NCI-H510A (cell line): ENCODE measurements around the gene UNC5C.

Source experiments
- DNase-seq: peaks from one replicate; lab custom pipeline; 2025; lab: John Stamatoyannopoulos, UW

The UNC5C gene

DNA sequence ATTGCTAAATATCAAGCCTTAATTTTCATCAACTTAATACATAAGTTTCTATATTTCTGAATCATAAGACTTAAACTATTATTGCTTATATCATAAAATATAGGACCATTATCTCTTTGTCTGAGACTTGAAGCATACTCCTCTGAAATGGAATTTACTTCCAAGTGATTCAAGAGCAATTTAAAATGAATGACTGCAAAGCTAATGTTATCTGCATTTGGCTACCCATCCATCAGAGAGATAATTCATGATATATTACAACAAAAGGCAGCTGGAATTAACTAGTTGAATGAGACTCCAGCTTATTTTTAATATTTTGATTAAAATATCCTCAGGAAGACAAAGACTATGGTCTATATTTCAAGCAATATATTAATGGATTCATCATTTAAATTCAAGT, 208.6 kb downstream of the UNC5C start:
- DNase-seq = no peak

DNA sequence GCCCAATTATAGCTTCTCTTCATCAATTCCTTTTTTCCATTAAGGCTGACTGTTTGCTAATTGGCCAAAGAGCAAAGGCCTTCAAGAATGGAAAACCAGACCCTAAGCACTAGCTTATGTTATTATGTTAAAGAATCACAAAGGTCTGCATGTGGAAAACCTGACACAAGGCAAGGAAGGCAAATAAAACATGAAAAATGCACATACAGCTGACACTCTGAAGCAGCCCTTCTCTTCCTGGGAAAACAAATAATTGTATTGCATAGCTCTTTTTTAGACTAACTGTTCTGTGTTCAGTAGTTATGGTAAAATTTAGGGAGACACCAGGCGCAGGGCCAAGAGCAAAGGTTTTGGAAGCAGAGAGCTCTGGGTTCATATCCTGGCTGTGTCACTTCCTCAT, 223.1 kb downstream of the UNC5C start:
- no peak for DNase-seq

DNA sequence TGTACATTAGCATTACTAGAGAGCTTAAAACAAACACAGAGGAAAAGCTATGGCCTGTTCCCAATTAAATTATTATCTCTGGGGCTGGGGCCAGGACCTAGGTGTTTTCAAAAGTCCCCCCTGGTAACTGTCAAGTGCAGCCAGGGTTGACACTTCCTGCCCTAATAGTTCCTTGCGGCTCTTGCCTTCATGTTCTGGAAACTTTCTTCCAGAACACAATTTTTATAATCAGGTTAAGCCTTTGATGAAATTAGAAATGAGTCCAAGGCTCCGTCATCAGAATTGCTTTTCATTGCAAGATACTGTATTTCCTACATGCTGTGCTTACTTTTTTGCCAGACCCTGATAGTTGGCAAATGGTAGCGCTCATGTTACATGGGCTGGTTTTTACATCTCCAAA, 229.6 kb downstream of the UNC5C start:
- DNase-seq = no peak

DNA sequence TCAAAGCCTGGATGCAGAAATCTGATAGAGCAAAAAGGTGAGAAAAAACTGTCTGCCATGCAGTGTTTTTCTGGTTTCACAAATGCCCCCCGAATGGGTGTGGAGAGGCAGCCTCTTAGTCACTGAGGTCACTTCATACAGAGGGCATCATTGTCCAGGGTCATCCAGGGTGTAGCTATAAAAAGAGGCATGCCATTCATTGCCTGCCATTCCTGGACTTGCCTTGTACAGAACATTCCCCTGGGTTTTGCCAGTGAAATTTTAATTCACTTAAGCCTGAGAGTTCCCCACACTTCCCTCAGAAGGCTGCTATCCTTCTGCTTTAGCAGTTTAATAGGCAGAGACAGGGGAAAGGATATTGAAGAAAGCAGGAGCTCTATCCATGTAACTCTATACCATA, 230.3 kb downstream of the UNC5C start:
- no peak for DNase-seq

DNA sequence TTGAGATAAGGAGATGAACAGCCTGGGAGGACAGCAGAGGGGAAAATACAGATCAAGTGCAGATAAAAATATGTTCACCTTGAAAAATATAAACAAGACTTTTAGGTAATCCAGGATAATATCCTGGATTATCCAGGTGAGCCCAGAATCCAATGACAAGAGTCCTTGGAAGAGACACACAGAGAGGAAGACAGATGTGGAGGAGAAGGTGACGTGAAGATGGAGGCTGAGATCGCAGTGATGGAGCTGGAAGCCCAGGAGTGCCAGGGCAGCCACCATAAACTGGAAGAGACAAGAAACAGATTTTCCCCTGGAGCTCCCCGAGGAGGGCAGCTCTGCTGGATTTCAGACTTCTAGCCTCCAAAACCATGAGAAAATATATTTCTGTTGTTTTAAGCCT, 230.7 kb downstream of the UNC5C start:
- DNase-seq = no peak

DNA sequence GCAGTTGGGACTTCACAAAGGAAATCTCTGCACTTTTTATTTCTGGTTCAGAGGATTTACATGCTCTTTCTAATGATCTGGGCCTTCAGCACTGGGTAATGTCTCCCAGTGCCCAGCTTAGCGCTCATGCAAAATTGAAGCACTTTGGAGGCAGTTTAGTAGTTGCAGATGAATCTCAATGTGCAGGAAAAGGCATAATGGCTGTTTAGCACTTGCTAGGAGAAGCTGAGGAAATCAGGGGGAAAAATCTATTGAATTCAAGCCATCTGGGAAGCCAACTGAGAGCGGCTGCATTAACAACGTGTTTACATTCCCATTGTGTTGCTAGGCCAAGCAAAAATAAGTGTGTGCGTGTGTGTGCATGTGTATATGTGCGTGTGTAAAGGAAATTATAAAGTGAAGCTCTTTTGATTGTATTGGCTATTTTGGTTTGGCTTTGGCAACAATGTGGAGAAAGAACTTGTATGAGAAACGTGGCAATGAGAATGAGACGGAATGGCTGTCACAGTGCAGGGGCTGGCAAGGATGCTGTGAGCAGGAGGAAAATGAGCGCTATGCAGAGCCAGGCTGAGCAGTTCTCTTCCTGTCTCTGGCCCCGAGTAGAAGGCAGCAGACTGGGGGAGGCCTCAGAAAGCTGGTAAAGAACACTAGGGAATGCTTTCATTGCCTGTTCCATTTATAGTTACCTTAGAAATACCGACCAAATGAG, 231.5 kb downstream of the UNC5C start:
- no peak for DNase-seq

DNA sequence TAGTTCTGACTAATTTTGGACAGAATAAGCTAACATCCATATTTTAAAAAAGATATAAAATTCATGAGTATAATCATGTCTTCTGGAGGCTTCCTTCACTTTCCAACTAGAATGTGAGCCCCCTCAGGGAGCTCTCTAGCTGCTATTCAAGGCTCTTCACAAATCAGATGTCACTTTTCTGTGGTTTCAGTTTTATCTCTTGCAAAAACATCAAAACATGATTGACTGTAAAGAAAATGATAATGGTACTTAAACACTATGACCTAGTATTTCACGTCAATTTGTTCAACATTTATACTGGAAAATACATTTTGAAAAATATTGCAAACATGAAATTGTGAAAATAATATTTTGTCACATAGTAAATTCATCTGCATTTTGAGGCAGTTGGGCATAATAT, 234.2 kb downstream of the UNC5C start:
- DNase-seq = no peak

DNA sequence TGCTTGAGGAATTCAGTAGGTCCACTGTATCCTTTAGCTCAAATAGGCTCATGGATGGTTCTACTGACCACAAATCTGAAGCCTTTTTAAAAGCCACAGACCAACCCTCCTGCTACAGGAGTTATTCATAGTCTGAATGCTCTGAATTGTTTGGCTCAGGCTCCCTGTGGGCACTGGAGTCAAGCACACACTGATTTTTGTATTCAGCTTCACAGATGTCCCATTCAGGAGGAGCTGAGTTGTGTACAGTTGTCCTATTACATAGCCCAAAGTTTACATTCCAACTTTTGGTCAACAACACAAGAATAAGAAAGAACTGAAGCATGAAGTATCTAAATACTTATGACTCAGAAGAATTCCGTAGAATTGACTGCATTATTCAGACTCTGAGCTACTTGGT, 243.9 kb downstream of the UNC5C start:
- no peak for DNase-seq

DNA sequence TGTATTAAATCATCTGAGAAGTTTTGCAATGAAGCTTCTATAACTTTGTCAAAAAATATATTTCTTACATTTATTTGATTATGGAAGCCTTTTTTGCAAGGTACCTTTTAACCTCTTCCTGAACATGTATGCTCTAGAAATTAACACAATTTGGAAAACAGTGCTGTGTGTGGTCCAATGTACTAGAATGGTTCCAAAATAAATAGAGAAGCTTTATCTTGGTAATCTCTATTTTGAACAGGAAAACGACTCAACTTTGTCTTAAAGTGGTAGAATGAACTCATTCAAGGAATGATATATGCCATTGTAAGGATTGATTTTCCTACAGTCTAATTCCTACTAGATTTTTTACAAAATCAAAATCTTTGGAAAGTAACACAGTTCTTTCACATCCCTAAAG, 248.5 kb downstream of the UNC5C start:
- DNase-seq = no peak

DNA sequence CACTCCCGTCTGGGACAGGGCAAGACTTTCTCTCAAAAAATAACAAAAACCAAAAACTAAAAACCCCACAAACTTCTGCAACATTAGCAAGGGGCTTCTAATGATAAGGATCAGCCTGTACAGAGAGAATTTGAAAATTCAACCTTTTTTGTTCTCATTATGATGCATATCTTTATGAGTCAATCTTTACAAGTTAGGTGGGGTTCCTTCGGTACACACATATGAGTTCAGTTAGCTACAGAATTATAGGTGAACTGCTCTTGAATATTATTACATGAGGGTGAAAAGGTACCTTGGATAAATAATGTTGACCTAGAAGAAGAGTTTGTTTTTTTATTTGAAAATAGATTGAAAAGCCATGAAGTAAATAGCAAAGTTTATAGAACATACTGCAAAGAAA, 252.7 kb downstream of the UNC5C start:
- DNase-seq = no peak

DNA sequence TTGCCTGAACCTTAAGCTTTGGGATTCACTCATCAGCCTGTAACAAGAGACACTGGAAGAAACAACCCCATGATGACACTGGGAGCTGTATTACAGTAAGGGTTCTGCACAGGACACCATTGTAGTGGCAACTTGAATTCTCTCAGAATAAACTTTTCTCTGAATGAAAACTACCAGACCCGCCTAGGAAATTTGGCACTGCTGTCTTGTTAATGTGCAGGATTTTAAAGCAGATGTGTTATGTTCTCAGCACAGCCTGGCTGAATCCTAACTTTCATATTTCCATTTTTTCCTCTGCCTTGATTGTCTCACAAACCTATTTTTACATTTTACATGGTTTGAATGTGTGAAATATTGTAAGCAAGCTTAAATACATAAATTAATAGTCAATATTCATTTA, 253.6 kb downstream of the UNC5C start:
- DNase-seq = no peak

DNA sequence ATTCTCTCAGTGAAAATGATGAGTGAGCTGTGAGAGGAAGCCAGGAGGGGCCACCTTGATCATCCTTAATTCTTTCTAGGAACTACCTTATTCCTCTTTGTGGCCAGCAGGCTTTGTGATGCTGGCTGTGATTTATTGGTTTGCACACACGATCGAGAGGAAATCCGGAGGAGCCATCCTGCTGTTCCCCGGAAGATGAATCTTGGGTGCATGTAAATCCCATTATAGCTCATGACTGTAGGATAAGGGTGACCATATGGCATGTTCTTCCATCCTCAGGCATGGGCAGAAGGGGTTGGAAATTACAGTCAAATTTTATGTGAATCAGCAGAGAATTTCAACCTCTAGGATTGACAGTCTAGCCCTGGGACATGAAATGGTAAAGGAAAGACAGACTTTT, 254.5 kb downstream of the UNC5C start:
- no peak for DNase-seq

DNA sequence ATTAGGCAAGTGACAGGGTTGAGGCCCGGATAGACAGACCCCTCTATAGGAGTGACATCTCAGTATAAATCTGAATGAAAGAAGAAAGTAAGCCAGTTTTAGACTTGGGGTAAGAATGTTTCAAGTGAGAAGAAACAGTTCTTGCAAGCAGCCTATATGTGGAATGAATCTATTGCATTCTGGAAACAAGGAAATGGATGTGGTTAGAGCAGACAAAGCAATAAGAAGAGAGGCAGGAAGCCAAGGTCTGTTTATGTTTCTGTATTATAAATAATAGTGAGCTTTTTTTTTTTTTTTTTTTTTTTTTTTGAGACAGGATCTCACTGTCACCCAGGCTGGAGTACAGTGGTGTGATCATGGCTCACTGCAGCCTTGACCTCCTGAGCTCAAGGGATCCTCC, 255.8 kb downstream of the UNC5C start:
- DNase-seq = no peak

DNA sequence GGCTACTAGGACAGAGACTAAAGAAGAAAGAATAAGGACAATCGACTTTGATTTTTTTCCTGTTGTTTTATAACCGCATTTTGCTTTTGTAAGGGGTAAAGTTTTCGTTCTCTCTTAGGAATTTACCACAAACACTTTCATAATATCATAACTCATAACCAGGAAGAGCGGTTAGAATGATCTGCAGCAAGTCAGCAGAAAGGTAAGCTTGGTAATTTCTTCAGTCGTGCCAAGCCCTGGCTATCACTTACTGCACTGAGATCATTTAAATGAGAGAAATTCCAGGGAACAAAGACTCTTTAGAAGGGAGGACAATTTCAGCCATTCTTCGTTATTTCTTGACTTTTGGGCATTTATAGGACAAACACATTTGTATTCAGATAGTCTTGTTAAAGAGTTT, 258.1 kb downstream of the UNC5C start:
- no peak for DNase-seq

DNA sequence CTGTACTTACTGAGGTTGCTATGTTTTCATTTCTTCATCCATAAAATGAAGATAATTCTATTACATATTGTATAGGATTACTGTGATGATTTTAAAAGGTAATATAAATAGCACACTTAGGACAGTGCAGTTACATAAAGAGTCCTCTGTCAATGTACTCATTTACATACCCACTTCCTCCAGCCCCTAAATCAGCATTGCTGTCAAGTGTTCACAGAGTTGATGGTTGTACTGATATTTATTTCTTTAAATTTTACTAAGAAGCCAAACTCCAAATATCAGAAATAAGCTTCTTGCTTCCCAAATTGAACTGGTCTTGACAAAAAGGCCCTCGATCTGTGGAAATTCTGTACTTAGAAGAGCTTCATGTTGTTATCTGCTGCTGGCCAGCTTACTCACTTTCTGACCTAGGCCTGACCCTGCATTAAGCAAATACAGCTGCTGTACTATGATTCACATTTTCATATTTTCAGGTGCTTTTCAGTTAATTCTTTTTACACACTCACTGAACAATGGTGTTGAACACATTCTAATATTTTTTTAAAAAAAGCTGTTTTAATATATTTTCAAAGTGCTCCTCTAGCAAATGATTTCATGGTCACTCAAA, 259.6 kb downstream of the UNC5C start:
- DNase-seq = no peak

DNA sequence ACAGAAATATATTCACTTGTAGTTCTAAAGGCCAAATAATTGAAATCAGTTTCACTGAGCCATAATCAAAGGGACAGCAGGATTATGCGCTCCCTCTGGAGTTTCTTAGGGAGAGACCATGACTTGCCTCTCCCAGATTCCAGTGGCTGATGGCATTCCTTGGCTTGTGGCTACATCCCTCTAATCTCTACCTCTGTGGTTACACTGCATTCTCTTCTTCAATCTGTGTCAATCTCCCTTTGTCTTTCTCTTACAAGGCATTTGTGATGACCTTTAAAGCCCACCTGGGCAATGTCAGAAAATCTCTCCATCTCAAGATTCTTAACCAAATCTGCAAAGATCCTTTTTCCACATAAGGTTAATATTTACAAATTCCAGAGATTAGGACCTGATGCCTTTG, 260.2 kb downstream of the UNC5C start:
- DNase-seq = no peak

DNA sequence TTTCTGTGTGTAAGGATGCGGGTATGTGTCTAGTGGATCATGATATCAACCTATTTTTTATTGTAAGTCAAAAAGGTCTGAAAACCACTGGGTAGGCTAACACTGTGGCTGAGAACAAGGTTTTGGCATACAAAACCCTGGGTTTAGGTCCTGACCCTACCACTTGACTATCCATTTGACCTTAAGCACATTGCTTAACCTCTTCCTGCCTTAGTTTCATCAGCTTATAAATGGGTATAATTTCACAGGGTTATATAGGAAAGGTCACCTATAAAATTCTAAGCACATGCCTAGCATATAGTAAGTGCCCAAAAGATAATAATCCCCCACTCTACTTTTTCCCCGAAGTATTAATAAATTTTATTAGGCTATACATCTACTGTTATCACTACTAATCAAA, 263.0 kb downstream of the UNC5C start:
- no peak for DNase-seq

DNA sequence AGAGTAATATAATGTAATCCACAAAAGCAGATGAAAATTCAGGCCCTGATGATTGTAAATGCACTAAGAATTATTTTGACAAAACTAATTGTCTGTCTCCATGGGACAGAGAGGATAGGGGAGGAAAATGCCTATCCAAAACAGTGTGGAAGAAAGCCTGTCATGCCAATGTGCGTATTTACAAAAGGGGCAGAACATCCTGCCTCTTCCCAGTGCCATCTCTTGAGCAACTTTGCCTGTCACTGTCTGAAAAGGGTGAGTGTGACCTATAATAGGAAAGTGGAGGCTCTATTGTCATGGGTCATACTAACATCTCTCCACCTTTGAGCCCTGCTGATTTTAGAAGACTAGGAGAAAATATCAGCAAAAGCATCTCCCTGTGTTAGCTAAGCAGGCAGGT, 264.1 kb downstream of the UNC5C start:
- no peak for DNase-seq

DNA sequence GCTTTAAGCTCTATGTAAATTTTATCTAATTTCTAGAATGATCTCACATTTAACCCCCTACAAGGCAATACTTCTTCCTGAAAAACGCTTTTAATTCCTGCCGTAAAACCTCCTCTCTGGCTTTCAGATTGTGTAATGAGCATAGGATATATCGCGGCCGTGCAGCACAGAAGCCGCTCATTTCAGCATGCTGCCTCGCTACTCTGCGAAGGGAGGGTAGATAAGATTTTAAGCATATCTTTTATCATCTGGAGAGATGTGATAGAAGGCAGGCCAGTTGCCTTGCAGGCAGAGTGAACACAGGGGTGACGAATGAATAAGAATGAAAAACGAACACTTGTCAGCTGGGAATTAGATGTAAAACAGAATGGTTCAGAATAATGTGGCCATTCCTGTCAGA, 265.5 kb downstream of the UNC5C start:
- DNase-seq = no peak

DNA sequence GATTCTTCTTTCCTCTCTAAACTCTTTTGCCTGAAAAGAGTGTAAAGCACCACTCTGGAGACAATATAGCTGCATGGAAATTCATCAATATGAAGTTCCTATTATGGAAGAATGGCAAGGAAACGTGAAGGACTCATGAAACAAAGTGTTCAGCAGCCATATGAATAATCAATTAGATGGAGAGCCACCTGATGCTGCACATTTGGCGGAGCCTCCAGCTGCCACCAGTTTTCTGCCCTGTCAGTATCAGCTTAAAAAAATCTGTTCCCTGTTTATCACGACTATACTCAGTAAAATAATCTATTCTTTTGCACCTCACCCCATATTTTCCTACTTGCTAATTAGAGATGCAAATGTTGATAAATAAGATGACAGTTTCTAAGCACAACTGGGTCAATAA, 276.0 kb downstream of the UNC5C start:
- no peak for DNase-seq

DNA sequence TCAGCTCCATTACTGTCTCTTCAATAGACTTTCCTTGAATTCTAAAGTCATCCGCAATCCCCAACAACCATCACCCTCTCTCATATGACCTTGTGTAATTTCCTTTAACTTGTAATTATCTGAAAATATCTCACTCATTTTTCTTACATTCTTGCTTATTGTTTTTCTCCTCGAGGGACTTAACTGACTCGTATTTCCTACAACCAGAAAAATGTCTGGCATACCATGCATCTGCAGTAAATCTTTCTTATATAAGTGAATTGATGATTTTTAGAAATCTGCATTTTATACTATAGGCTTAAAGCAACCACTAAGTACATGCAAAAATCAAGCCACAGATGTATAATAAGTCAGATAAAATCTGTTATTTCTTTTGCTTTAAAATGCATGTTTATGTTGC, 276.7 kb downstream of the UNC5C start:
- DNase-seq = no peak

DNA sequence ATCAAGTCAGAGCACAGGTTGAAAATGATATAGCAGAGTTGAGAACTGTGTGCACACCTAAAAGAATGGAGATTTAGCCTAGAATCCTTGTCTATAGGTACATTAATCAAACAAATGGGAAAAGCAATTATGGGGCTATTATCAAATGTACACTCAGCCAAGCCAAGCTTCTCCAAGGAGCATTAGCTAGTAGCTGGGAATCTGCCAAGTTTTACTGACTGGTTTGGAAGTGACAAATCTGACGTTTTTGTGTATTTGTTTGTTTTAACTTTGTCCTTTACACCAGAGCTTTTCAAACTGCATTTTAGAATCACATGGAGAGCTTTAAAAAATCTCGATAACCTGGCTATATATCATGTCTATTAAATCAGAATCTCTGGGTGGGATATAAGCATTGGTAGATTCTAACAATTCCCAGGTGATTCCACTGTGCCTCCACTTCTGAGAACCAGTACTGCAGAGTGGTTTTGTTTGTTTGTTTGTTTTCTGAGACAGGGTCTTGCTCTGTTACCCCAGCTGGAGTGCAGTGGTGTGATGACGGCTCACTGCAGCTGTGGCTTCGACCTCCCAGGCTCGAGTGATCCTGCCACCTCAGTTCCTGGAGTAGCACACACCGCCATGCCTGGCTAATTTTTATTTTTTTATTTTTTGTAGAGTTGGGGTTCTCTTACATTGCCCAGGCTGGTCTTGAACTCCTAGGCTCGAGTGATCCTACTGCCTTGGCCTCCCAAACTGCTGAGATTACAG, 279.8 kb downstream of the UNC5C start:
- DNase-seq = no peak

DNA sequence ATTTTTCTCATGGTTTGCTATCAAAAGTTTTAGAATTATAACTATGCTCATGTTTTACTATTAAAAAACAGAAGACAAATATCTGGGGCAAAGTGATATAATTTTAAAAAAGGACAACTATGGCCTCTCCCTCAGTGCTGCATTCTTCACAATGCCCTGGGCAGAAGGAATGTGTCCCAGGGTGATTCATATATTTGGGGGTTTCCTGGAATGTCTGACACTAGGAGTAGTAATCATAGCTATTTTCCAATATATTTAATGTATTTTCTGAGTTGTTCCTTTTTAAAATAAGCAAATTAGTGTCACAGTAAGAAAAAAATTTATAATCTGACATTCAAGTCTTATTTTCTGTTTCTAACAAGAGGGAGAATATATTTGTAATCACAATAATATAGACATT, 281.7 kb downstream of the UNC5C start:
- no peak for DNase-seq
